ENCODE measurements around the gene RTP4. TPM values are rescaled to one million over a fixed set of nuclear protein-coding genes. Genes with fewer than 3 reads are reported as not detected.

The RTP4 gene
- total RNA-seq (2022; extraction: Qiagen RNA extraction) = not detected in 5 replicates

GRCh38 chr3:187368251-187369088 lies at the start of gene RTP4:
Gene RTP4 (plus strand): TSS chr3:187368385. CDS start chr3:187368442, 57 bp downstream.

Other genes starting within 250 kb of the RTP4 start
- 47.6 to 51.5 TPM (median 49.3 TPM) in 5 replicates for gene RPL39L, start 228.9 kb upstream of the RTP4 start, total RNA-seq (2022; extraction: Qiagen RNA extraction)
- not detected in 5 replicates for gene RTP1, start 170.9 kb upstream of the RTP4 start, total RNA-seq (2022; extraction: Qiagen RNA extraction)
- gene MASP1, start 76.6 kb upstream of the RTP4 start, total RNA-seq (2022; extraction: Qiagen RNA extraction) = 0.02 to 0.06 TPM (median 0.05 TPM) in 3 of 5 replicates, not detected in the others